A673 (cell line): ENCODE data around the gene FNDC3B.

Experiments used
- EZH2 ChIP-seq: fragments of 200-600 bp; sonication (generic); IDR thresholded peaks from 2 replicates; pipeline ENCODE4 v1.6.1; 2017; ENCODE audit warnings: borderline replicate concordance, low read depth, mild to moderate bottlenecking, mixed read lengths, antibody characterized with exemption, low read length; ENCODE audit not compliant: poor library complexity, severe bottlenecking
- TF ChIP-seq, protein P1 (sequence below): fragments of 300-800, 200-600 bp; sonication (generic); conservative IDR thresholded peaks from 2 replicates; pipeline ENCODE4 v1.5.1; 2017; ENCODE audit warnings: low read depth, mild to moderate bottlenecking, antibody characterized with exemption, low read length, moderate library complexity, mixed read lengths

DNA sequence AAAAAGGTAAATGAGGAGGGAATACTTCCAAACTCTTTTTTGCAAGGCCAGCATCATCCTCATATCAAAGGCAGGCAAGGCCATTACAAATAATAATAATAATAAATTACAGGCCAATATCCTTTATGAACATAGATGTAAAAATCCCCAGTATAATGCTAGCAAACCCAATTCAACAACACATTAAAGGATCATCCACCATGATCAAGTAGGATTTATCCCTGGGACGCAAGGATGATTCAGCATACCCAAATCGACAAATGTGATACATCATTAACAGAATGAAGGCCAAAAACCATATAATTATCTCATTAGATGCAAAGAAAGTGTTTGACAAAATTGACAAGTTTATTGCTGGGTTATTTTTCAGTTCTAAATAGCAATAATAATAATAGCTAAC, 355.3 kb downstream of the FNDC3B start:
- TF ChIP-seq, protein P1, sequence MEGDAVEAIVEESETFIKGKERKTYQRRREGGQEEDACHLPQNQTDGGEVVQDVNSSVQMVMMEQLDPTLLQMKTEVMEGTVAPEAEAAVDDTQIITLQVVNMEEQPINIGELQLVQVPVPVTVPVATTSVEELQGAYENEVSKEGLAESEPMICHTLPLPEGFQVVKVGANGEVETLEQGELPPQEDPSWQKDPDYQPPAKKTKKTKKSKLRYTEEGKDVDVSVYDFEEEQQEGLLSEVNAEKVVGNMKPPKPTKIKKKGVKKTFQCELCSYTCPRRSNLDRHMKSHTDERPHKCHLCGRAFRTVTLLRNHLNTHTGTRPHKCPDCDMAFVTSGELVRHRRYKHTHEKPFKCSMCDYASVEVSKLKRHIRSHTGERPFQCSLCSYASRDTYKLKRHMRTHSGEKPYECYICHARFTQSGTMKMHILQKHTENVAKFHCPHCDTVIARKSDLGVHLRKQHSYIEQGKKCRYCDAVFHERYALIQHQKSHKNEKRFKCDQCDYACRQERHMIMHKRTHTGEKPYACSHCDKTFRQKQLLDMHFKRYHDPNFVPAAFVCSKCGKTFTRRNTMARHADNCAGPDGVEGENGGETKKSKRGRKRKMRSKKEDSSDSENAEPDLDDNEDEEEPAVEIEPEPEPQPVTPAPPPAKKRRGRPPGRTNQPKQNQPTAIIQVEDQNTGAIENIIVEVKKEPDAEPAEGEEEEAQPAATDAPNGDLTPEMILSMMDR: no peak
- no peak for TF ChIP-seq EZH2
